Liver (tissue), 10 donors: ENCODE data around the gene SLC25A41. TPM values are rescaled to one million over a fixed set of nuclear protein-coding genes. Genes with fewer than 3 reads are reported as not detected.

Experiments used
- DNase-seq: peaks from one replicate; pipeline ENCODE4 v3.0.0-alpha.2; 2017; ENCODE audit warnings: low spot score
- H3K27ac ChIP-seq, 2 donors: one replicate each; pipeline ENCODE4 v1.7.0; 2013; ENCODE audit warnings: inconsistent platforms in 2 of 2, low read length in 2 of 2, control low read depth in 1 of 2, low read depth in 1 of 2, mild to moderate bottlenecking in 1 of 2
- H3K27me3 ChIP-seq, 4 donors: one replicate each; pipeline versions ENCODE4 v1.6.1 to v1.7.0; 2013; ENCODE audit warnings: low read length in 3 of 4, inconsistent platforms in 1 of 4, mild to moderate bottlenecking in 1 of 4, moderate library complexity in 1 of 4; ENCODE audit not compliant: control insufficient read depth in 4 of 4, insufficient read depth in 4 of 4
- H3K36me3 ChIP-seq, 4 donors: one replicate each; pipeline versions ENCODE4 v1.6.1 to v1.7.0; 2013; ENCODE audit warnings: low read length in 3 of 4, mild to moderate bottlenecking in 3 of 4, low read depth in 1 of 4, moderate library complexity in 1 of 4; ENCODE audit not compliant: control insufficient read depth in 4 of 4, insufficient read depth in 3 of 4
- H3K4me1 ChIP-seq, 4 donors: one replicate each; pipeline versions ENCODE4 v1.6.1 to v1.7.0; 2013; ENCODE audit warnings: low read length in 3 of 4, mild to moderate bottlenecking in 3 of 4, moderate library complexity in 1 of 4; ENCODE audit not compliant: control insufficient read depth in 4 of 4, insufficient read depth in 4 of 4
- H3K4me3 ChIP-seq, 3 donors: one replicate each; pipeline versions ENCODE4 v1.6.1 to v1.7.0; 2013; ENCODE audit warnings: low read length in 3 of 3, control low read depth in 1 of 3, low read depth in 1 of 3, mild to moderate bottlenecking in 1 of 3
- H3K9ac ChIP-seq, 2 donors: one replicate each; pipeline ENCODE4 v1.7.0; 2013; ENCODE audit warnings: low read length in 2 of 2, mild to moderate bottlenecking in 2 of 2, moderate library complexity in 2 of 2, control low read depth in 1 of 2, low read depth in 1 of 2
- H3K9me3 ChIP-seq, 4 donors: one replicate each; pipeline versions ENCODE4 v1.6.1 to v1.7.0; 2013; ENCODE audit warnings: low read length in 3 of 4; ENCODE audit not compliant: control insufficient read depth in 4 of 4
- GABPA ChIP-seq, 2 donors: IDR thresholded peaks in 1 of 2; conservative IDR thresholded peaks in 1 of 2; 2 replicates each; pipeline ENCODE4 v1.6.1; 2016; ENCODE audit warnings: antibody characterized with exemption in 2 of 2, mild to moderate bottlenecking in 1 of 2, moderate library complexity in 1 of 2
- RAD21 ChIP-seq, 2 donors: IDR thresholded peaks; 2 replicates each; pipeline ENCODE4 v1.6.1; 2016; ENCODE audit warnings: antibody characterized with exemption in 2 of 2, mild to moderate bottlenecking in 2 of 2
- WGBS: extraction: QIAGEN DNeasy Blood & Tissue Kit; methylation state at CpG from one replicate; pipeline ENCODE4 v1.1.7; 2013; 5-methylcytosine and 5-hydroxymethylcytosine counted together
- polyA plus RNA-seq, 2 donors: library from polyadenylated mRNA; stranded (reverse) in 1 of 2; unstranded in 1 of 2; fragments of 200-250 nt in 1 of 2; fragments of >200 nt in 1 of 2; fragmentation: Nextera tagmentation in 1 of 2; extraction: Ambion mirVana in 1 of 2; gene quantifications; one replicate each; pipeline versions ENCODE4 v1.2.1 to v1.2.3, GENCODE V29; 2013 to 2015
- small RNA-seq: library from RNA; depleted of rRNA; stranded (forward); fragments of <200 nt; gene quantifications from one replicate; pipeline ENCODE3, GENCODE V24; 2014
- total RNA-seq, 2 donors: library from RNA; depleted of rRNA; stranded (reverse); fragments of >200 nt; gene quantifications; one replicate each; pipeline ENCODE4 v1.2.3, GENCODE V29; 2014
- donor health status: healthy.
- donor health status: healthy.
- donor health status: healthy.
- donor health status: healthy.
- donor health status: healthy.

Gene SLC25A41
- total and polyA plus RNA-seq, 4 donors: 0.14 to 0.16 TPM; not detected in 2

GRCh38 chr19:6376512-6377190 lies 56.9 kb downstream of the SLC25A41 start:
- no peak overlapping the region for H3K27ac ChIP-seq
- H3K36me3 ChIP-seq: peaks cover 13 to 25% (median 19%) of the 10 kb centered on the region in 4 donors
- peaks cover 2 to 14% (median 4%) of the 10 kb centered on the region in 4 donors for H3K4me1 ChIP-seq
- H3K9ac ChIP-seq: no peak overlapping the region
- TF ChIP-seq GABPA (IDR thresholded peaks at IDR 0.05 in 1 of 2, conservative IDR thresholded peaks at IDR 0.05 in 1 of 2): no peak
- TF ChIP-seq RAD21 (IDR thresholded peaks at IDR 0.05): no peak
- 90% methylated on average over 19 of the region's 19 CpGs for WGBS
- no peaks in the 10 kb centered on the region for H3K27me3 ChIP-seq
- H3K9me3 ChIP-seq: no peaks in the 10 kb centered on the region
- H3K4me3 ChIP-seq: no peak overlapping the region
- DNase-seq: no peak

Small RNA genes within 50 kb of the gene (small RNA-seq; reads per million reads assigned to genes)
- gene MIR6790: not detected
- not detected for gene MIR6885

Other genes starting within 250 kb of the SLC25A41 start
- gene MLLT1, start 153.8 kb downstream of the SLC25A41 start, total RNA-seq: 1 to 10 TPM; 2.1 to 6.9 TPM
- 10 to 100 TPM in 1 of 2 donors, 1 to 10 TPM in 1; 7.7 to 15.6 TPM for gene MLLT1, start 153.8 kb downstream of the SLC25A41 start, polyA plus RNA-seq
- not detected for gene ACER1, start 100.2 kb downstream of the SLC25A41 start, total RNA-seq
- under 1 TPM in 1 of 2 donors, not detected in 1; 0.07 TPM for gene ACER1, start 100.2 kb downstream of the SLC25A41 start, polyA plus RNA-seq
- gene CLPP, start 72.2 kb downstream of the SLC25A41 start, total RNA-seq: 10 to 100 TPM; 25.6 to 33.9 TPM
- 10 to 100 TPM; 54.6 to 78.0 TPM for gene CLPP, start 72.2 kb downstream of the SLC25A41 start, polyA plus RNA-seq
- 10 to 100 TPM; 29.9 to 35.5 TPM for gene ALKBH7, start 61.0 kb downstream of the SLC25A41 start, total RNA-seq
- 10 to 100 TPM; 66.8 to 99.7 TPM for gene ALKBH7, start 61.0 kb downstream of the SLC25A41 start, polyA plus RNA-seq
- under 1 TPM; 0.61 to 0.75 TPM for gene PSPN, start 57.8 kb downstream of the SLC25A41 start, total RNA-seq
- under 1 TPM; 0.51 to 0.63 TPM for gene PSPN, start 57.8 kb downstream of the SLC25A41 start, polyA plus RNA-seq
- gene GTF2F1, start 40.6 kb downstream of the SLC25A41 start, total RNA-seq: 10 to 100 TPM; 11.5 to 22.0 TPM
- 10 to 100 TPM in 1 of 2 donors, 1 to 10 TPM in 1; 7.4 to 24.4 TPM for gene GTF2F1, start 40.6 kb downstream of the SLC25A41 start, polyA plus RNA-seq
- gene KHSRP, start 9.0 kb downstream of the SLC25A41 start, total RNA-seq: 100 to 1,000 TPM in 1 of 2 donors, 10 to 100 TPM in 1; 58.7 to 132 TPM
- 10 to 100 TPM in 1 of 2 donors, 1 to 10 TPM in 1; 8.0 to 73.6 TPM for gene KHSRP, start 9.0 kb downstream of the SLC25A41 start, polyA plus RNA-seq
- 10 to 100 TPM; 25.3 to 34.6 TPM for gene SLC25A23, start 26.0 kb upstream of the SLC25A41 start, total RNA-seq
- 10 to 100 TPM in 1 of 2 donors, 1 to 10 TPM in 1; 9.3 to 20.0 TPM for gene SLC25A23, start 26.0 kb upstream of the SLC25A41 start, polyA plus RNA-seq
- 10 to 100 TPM; 23.5 to 34.3 TPM for gene CRB3, start 30.5 kb upstream of the SLC25A41 start, total RNA-seq
- gene CRB3, start 30.5 kb upstream of the SLC25A41 start, polyA plus RNA-seq: 10 to 100 TPM; 19.2 to 38.7 TPM
- 1 to 10 TPM; 1.1 to 1.4 TPM for gene DENND1C, start 48.0 kb upstream of the SLC25A41 start, total RNA-seq
- gene DENND1C, start 48.0 kb upstream of the SLC25A41 start, polyA plus RNA-seq: 1 to 10 TPM in 1 of 2 donors, under 1 TPM in 1; 0.99 to 1.5 TPM
- 1 to 10 TPM in 1 of 2 donors, under 1 TPM in 1; 0.25 to 1.6 TPM for gene TUBB4A, start 68.5 kb upstream of the SLC25A41 start, total RNA-seq
- gene TUBB4A, start 68.5 kb upstream of the SLC25A41 start, polyA plus RNA-seq: 1 to 10 TPM in 1 of 2 donors, under 1 TPM in 1; 0.28 to 1.9 TPM
- gene TNFSF9, start 97.3 kb upstream of the SLC25A41 start, total RNA-seq: under 1 TPM in 1 of 2 donors, not detected in 1; 0.08 TPM
- gene TNFSF9, start 97.3 kb upstream of the SLC25A41 start, polyA plus RNA-seq: under 1 TPM in 1 of 2 donors, not detected in 1; 0.12 TPM
- gene CD70, start 157.4 kb upstream of the SLC25A41 start, total RNA-seq: not detected
- not detected for gene CD70, start 157.4 kb upstream of the SLC25A41 start, polyA plus RNA-seq
- 10 to 100 TPM; 10.1 to 75.6 TPM for gene TNFSF14, start 236.4 kb upstream of the SLC25A41 start, total RNA-seq
- gene TNFSF14, start 236.4 kb upstream of the SLC25A41 start, polyA plus RNA-seq: 10 to 100 TPM in 1 of 2 donors, 1 to 10 TPM in 1; 6.5 to 14.7 TPM